Gastrocnemius medialis (tissue), 4 donors: ENCODE measurements around the gene ATOX1.

ENCODE experiments used
- CTCF ChIP-seq, 5 experiments: fragments of 450-650 bp in 3 of 5; fragments of 200-600 bp in 2 of 5; sonication (generic) in 2 of 5; IDR thresholded peaks in 4 of 5; conservative IDR thresholded peaks in 1 of 5; 1 replicate in 4 of 5; 2 replicates in 1 of 5; pipeline ENCODE4 v1.5.1; 2016 to 2019; ENCODE audit warnings: antibody characterized with exemption in 5 of 5, mild to moderate bottlenecking in 3 of 5, moderate library complexity in 3 of 5
- POLR2A ChIP-seq, 2 donors: fragments of 450-650 bp; IDR thresholded peaks; one replicate each; pipeline ENCODE4 v1.6.1; 2017; ENCODE audit warnings: antibody characterized with exemption in 2 of 2, mild to moderate bottlenecking in 2 of 2, moderate library complexity in 2 of 2

DNA sequence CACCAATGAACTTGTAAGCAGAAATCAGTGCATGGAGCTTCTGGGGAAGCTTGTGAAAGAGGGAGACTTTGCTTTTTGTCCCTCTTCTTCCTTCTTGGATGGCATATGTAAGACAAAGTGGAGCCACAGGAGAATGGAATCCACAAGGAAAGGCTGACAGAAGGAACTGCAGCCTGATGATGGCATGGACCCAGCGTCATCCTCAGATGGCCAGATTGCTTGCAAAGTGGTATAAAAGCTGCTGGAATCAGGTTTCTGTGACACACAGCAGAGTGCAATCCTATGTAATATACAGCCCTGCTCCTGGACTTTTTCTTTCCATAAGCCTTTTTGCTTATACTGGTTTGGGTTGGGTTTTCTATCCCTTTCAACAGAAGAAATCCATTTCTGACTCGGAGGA, 40.3 kb downstream of the ATOX1 start:
- TF ChIP-seq POLR2A (IDR thresholded peaks at IDR 0.05) (no peak), CTCF (IDR thresholded peaks at IDR 0.05 in 4 of 5, conservative IDR thresholded peaks at IDR 0.05 in 1 of 5) (no peak)
